T-helper 2 cell treated with Interferon-gamma antibody and Interleukin-4, amounts not matched to agents 100 ng/mL and 5 ng/mL, for 36 hours (primary cell): Measurements from ENCODE around the gene AAK1. TPM values are rescaled to one million over a fixed set of nuclear protein-coding genes. Genes with fewer than 3 reads are reported as not detected.

ENCODE experiments used
- intact Hi-C: fragments of 100-400 bp; cut with micrococcal nuclease; formaldehyde crosslinking; loops from one replicate; pipeline ENCODE4 v1.15.1; 2023
- total RNA-seq: library from RNA; stranded (reverse); gene quantifications from 2 replicates; pipeline ENCODE4 v1.2.3, GENCODE V29; 2022

The AAK1 gene
- total RNA-seq, 1 donor from 2014 or later, result 113 TPM

DNA sequence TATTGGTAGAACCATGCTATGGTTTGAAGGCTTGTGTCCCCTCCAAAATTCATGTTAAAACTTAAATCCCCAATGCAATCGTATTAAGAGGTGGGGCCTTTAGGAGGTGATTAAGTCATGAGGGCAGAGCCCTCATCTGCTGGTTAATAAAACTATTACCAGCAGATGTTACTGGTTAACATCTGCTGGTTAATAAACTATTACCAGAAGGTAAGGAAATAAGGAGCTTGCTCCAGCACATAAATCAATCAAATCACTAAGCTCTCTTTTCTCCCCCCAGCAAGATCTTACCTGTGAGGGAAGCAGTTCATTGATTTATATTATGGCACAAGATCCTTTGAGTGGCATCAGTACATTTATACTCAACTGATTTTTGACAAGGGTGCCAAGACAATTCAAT lies 96.9 kb downstream of the AAK1 start:
- intact Hi-C loops, result no loop called here

- intact Hi-C loops, result no loop called here
Observed at GRCh38 chr2:69545477-69545932, 98.0 kb downstream of the AAK1 start.

DNA sequence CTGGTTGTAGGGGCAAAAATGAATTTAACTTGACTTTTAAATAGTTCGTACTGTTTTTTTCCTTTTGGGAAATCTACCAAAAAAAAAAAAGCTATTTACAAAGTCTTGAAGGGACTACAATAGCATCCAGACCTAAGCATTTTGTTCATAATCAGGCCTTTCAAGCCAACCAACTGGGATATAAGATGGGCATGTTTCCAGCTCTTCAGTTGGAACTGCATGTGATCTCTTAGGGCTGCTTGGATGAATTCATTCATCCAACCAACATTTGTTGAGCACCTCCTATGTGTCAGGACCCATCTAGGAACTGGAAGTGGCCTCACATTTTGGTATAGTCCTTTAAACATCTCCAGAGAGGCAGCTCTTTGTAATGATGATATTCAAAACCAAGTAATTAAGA lies 98.6 kb downstream of the AAK1 start:
- intact Hi-C loops, result no loop called here

- intact Hi-C loops, result no loop called here
Observed at GRCh38 chr2:69539549-69539908, 104.0 kb downstream of the AAK1 start.

- intact Hi-C loops, result no loop called here
Observed at GRCh38 chr2:69538872-69539548, 104.5 kb downstream of the AAK1 start.

DNA sequence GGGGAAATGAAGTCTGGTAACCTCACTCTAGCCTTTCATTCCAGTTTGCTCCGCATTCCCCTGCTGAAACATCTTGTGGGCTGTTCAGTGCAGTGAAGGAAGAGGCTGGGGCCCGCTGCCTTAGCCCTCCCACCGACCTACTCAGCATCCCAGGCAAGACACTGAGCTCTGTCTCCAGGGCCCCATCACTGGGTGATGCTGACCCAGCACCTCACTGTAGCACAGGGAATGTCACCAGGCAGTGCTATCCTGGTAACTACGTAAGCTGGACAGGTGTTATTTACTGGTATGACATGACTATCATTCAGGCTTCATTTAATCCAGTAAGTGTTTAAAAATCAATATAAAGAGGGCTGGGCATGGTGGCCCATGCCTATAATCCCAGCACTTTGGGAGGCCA lies 105.3 kb downstream of the AAK1 start:
- intact Hi-C loops, result no loop called here

DNA sequence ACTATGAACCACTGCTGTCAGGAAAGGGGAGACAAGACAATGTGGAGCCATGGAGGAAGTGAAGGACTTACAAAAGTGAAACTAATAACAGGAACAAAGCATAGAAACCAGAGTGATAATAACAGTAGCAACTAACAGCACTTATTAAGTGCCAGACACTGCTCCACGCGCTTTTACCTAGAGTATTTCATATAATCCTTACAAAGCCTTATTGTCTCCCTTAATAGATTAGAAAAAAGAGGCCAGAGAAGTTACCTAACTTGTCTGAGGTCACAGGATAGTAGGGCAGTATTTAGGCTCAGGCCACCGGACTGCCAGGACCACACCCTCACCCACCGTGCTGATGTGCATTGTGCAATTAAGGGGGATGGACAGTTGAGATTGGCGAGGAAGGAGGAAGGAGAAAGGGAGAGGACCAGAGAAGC lies 107.7 kb downstream of the AAK1 start:
- intact Hi-C loops, result no loop called here

- intact Hi-C loops, result no loop called here
Observed at GRCh38 chr2:69531186-69531585, 112.4 kb downstream of the AAK1 start.

DNA sequence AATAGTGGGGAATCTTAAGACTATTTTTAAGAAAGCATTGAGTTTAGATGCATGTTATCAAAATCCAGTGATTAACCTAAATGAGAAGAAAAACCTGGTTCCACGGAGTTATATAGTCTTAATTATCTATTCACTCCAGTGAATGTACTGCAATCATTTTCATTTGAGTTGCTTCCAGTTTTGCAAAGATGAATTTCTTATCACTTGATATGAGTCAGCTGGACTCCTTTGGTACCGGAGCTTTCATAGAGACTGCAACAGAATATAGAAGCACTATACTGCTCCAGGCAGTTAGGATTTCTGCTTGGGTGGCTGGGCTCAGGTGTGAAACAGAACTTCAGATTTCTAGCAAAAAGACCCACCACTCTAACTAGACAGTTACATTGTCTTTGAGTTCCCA lies 114.1 kb downstream of the AAK1 start:
- intact Hi-C loops, result no loop called here

GRCh38 chr2:69525261-69525660 lies 118.3 kb downstream of the AAK1 start:
- intact Hi-C loops, result no loop called here

- intact Hi-C loops, result no loop called here
Observed at GRCh38 chr2:69524799-69525198, 118.7 kb downstream of the AAK1 start.

GRCh38 chr2:69521747-69522146 lies 121.8 kb downstream of the AAK1 start:
- intact Hi-C loops, result no loop called here

DNA sequence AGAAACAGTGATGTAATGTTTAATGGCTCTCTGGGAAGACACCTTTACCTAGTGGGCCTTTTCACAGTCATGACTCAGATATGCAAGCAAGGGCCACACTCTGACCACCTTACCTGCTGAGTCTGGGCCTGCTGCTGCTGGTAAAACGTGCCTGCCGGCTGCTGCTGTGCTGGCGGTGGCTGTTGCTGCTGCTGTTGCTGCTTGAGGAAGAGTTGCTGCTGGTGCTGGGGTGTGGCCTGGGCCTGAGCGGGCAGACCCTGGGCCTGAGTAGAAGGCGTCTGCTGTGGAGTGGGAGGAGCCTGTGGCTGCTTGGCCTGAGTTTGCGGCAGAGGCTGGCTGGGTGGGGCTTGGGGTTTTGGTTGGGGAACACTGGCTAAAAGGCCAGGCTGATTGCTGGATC lies 124.7 kb downstream of the AAK1 start:
- intact Hi-C loops, result no loop called here

DNA sequence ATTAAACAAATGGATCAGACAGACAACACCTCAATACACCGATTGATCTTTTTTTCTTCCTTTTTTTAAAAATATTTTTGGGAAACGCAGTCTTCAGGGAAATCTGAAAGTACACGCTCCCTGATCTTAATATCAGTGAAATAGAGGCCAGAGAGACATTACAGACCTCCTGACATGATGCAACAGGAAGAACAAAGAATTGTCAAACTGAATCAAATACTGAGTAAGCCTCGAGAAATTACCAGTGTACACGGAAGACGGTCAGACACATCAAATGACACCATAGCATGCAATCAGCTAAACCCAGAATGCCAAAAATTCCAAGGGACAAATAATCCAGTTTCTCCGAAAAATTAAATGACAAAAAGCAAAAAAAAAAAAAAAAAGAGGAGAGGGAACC lies 126.1 kb downstream of the AAK1 start:
- intact Hi-C loops, result no loop called here

GRCh38 chr2:69514819-69515218 lies 128.7 kb downstream of the AAK1 start:
- intact Hi-C loops, result no loop called here

DNA sequence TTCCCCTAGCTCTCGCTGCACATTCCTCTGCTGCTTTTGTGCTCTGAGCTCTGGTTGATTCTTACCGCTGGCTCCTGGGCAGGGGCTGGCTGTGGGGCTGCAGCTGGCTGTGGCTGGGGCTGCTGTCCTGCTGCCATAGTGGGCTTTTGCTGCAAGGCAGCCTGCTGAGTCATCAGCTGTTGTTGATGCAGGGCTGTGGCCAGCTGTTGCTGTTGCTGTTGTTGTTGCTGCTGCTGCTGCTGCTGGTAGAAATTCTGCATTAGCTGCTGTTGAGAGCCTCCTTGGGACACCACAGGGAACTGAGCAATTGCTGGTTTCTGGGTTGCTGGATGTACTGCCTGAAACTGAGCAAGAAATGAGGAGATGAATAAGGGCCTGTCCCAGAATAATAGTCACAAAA lies 129.1 kb downstream of the AAK1 start:
- intact Hi-C loops, result no loop called here

DNA sequence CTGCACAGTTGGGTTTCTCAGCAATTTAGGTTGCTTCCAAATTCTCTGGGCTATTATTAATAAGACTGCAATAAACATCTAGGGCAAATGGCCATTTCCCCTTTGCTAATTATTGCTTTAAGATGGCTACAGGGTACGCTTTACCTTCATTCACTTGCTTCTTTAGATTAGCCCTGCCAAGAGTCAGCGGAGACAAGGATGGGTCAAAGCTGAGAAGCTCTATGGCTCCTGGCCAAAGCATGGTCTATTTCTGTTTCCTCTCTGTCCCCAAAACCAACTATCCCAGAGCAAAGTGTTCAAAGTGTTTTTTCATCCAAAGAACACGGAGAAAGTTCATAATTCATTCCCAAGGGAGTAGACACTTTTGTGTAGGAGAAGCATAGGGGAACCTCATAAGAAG lies 131.1 kb downstream of the AAK1 start:
- intact Hi-C loops, result no loop called here

GRCh38 chr2:69510204-69510603 lies 133.3 kb downstream of the AAK1 start:
- intact Hi-C loops, result no loop called here

GRCh38 chr2:69509750-69510140 lies 133.8 kb downstream of the AAK1 start:
- intact Hi-C loops, result no loop called here

GRCh38 chr2:69509011-69509749 lies 134.4 kb downstream of the AAK1 start:
- intact Hi-C loops, result no loop called here

- intact Hi-C loops, result no loop called here
Observed at GRCh38 chr2:69505710-69506109, 137.8 kb downstream of the AAK1 start.

DNA sequence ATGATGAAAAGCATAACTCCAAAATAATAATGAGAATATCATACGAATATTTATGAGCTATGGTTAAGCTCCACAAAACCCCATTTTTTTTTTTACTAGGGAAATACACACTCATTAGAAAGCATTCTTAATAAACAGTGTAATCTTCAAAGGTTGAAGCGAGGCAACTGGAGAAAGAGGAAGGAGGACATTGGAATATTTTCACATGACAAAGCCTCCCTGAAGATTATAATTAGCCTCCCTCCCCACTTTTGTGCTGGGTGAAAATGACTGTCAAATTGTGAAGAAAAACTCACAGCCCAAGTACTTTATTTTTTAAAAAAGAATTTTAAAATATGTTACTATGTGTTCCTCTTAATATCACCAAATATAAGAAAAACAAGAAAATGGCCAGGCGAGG lies 142.2 kb downstream of the AAK1 start:
- intact Hi-C loops, result no loop called here

DNA sequence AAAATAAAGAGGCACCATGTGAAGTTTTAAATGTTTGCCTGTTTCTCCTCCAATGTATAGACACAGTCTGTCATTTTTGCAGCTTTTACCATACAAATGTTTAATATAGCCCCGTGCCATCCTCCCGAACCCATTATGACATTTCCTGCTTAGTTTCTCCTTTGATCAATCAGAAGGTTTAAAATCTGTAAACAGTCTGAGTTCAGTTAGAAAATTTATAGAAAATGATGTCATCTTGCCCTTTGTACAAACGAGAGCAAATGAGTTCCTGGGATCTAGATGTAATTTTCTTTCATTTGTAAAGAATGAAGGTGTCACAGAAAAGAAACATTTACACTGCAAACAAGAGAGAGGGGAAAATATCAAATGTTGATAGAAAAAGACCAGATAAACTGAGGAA lies 143.6 kb downstream of the AAK1 start:
- intact Hi-C loops, result no loop called here
